HG03342 (cell line): ENCODE data around the gene ELOB.

Experiments used
- ATAC-seq: cut with Tn5 transposase; IDR thresholded peaks from one replicate; pipeline ENCODE4 v1.9.1; 2021; ENCODE audit warnings: mild to moderate bottlenecking, moderate library complexity; ENCODE audit not compliant: unreplicated experiment

ELOB gene

DNA sequence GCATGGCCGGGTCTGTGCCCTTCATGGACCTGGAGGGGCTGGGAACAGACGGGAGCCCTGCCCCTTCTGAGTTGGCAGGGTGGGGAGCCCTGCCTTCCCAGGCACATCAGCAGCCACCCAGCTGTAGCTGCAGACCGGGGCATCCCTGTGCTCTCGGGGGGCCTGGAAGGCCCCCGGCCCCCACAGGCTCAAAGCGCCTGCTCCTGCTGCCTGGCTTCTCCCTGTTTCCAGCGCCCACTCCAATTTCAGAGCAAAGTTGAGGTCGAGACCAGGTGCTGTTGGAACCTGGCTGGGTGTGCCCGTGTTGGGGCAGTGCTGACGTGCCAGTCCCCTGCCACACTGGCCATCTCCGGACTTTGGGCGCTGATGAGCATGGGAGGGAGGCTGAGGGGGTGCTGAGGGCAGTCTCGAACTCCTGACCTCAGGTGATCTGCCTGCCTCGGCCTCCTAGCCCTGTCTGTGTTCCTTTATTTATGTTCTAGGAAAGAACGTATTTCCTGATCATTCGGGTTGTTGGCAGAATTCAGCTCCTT is 52.2 kb downstream of the ELOB start:
- ATAC-seq = no peak

DNA sequence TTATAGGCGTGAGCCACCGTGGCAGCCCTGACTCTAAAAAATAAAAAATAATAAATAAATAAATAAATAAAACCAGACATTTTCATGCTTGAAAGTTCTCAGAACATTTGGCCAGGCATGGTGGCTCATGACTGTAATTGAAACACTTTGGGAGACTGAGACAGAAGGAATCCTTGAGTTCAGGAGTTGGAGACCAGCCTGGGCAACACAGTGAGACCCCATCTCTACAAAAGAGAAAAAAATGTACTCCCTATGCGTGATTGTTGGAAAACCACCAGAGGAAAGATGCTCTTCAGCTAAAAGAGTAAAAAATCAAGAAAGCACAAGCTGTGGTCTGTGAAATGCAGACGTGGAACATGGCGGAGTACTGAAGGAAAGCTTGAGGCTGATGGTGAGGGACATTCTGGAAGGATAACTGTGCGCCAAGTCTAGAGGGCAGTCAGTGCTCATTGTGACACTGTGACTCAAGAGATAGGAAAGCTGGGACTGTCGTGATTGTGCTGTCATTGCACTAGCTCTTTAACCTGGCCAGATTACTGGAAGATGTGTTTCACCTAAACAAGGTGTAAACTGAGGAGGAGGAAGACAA is 52.9 kb downstream of the ELOB start:
- ATAC-seq = no peak

DNA sequence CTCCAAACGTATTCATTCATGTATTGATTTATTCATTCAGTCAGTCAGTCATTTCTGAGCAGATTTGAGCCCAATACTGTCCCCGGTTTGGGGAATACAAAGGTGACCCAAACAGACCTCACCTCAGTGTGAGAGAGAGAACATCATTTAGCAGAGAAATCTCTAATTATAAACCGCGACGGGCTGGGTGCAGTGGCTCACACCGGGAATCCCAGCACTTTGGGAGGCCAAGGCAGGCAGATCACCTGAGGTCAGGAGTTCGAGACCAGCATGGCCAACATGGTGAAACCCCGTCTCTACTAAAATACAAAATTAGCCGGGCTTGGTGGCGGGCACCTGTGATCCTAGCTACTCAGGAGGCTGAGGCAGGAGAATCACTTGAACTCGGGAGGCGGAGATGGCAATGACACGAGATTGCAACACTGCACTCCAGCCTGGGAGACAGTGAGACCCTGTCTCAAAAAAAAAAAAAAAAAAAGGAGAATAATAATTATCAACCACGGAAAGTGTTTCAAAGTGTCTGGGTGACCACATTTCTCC is 55.4 kb downstream of the ELOB start:
- peak; percentile 2 for ATAC-seq
